HG03039 (cell line): ENCODE results near the gene YEATS4.

Source experiments
- ATAC-seq: cut with Tn5 transposase; IDR thresholded peaks from one replicate; pipeline ENCODE4 v1.9.1; 2021; ENCODE audit warnings: mild to moderate bottlenecking, moderate library complexity; ENCODE audit not compliant: unreplicated experiment

Gene YEATS4

DNA sequence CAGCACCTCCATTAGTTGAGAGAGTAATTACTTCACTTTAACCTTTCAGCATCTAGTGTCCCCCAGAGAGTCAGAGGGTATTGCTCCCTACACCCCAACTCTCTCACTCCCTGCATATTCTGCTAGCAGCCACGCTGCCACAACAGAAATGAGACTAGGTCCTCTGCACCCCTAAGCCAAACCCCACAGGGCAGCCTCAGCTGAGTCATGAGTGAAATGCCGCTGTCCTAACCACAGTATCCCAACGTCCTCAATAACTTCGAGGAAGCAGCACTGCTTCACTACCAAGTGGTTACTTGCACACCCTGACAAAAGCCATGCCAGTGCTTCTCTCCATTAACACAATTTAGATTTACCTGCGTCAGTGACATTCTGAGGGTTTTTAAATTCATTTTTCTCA lies 18.2 kb upstream of the YEATS4 start:
- ATAC-seq = no peak

DNA sequence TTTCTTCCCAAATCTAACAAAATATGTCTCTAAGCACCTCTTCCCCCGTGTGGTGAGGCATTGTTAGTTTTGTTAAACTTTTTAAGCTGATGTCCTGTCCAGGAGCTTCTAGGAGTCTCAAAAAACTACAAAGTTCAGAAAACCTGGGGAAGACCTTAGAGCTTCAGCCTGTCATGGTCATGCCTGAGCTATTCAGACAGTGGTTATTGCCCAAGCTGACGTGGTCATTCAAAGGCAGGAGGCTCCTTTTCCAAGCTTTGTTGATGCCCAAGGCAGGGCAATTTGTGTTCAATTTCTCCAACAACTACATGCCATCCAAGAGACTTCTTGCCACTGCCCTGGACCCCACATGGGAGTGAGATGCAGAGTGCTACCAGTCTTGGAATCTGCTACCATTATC lies 17.1 kb upstream of the YEATS4 start:
- no peak for ATAC-seq

GRCh38 chr12:69343357-69343756 lies 16.2 kb upstream of the YEATS4 start:
- ATAC-seq = no peak

GRCh38 chr12:69343885-69344612 lies 15.5 kb upstream of the YEATS4 start:
- ATAC-seq = no peak

GRCh38 chr12:69345077-69345476 lies 14.5 kb upstream of the YEATS4 start:
- ATAC-seq = no peak

- ATAC-seq = no peak
These were observed 13.8 kb upstream of the YEATS4 start for GRCh38 chr12:69345742-69346141.

DNA sequence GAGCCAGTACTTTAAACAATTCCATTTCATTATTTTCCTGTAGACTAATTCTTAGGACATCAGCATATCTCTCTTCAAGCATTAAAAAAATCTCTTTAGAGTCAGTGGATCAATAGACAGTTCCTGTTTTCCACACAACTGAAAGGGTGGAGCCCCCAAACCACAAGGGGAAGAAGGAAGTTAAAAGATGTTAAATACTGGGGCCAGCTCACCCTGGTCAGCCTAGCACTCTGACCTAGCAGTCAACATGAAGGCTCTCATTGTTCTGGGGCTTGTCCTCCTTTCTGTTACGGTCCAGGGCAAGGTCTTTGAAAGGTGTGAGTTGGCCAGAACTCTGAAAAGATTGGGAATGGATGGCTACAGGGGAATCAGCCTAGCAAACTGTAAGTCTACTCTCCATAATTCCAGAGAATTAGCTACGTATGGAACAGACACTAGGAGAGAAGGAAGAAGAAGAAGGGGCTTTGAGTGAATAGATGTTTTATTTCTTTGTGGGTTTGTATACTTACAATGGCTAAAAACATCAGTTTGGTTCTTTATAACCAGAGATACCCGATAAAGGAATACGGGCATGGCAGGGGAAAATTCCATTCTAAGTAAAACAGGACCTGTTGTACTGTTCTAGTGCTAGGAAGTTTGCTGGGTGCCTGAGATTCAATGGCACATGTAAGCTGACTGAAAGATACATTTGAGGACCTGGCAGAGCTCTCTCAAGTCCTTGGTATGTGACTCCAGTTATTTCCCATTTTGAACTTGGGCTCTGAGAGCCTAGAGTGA lies 11.2 kb upstream of the YEATS4 start, which contains the start of gene LYZ:
TSS of gene LYZ (plus strand) at position 220 of the 777 bp plus-strand sequence. CDS start at position 248, 28 bp downstream.
- no peak for ATAC-seq

DNA sequence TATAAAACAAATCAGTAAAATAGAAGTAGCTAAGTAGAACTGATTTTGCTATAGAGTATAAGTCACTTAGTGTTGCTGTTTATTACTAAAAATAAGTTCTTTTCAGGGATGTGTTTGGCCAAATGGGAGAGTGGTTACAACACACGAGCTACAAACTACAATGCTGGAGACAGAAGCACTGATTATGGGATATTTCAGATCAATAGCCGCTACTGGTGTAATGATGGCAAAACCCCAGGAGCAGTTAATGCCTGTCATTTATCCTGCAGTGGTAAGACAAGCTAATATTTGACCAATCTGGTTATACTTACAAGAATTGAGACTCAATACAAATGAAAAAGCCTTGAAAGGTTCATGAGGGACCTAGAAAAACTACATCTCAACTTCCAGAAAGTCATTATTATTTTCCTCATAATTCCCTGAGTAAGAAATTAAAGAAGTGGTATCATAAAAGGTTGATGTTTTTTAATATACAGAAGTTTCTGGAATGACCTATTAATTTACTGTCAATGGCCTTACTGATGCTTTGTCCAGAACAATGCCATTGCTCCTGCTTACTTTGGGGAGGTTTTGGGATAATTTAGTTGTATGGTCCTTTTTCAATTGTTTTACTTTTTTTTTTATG lies 9.4 kb upstream of the YEATS4 start:
- no peak for ATAC-seq

- ATAC-seq = no peak
These were observed 8.8 kb upstream of the YEATS4 start for GRCh38 chr12:69350777-69351176.

DNA sequence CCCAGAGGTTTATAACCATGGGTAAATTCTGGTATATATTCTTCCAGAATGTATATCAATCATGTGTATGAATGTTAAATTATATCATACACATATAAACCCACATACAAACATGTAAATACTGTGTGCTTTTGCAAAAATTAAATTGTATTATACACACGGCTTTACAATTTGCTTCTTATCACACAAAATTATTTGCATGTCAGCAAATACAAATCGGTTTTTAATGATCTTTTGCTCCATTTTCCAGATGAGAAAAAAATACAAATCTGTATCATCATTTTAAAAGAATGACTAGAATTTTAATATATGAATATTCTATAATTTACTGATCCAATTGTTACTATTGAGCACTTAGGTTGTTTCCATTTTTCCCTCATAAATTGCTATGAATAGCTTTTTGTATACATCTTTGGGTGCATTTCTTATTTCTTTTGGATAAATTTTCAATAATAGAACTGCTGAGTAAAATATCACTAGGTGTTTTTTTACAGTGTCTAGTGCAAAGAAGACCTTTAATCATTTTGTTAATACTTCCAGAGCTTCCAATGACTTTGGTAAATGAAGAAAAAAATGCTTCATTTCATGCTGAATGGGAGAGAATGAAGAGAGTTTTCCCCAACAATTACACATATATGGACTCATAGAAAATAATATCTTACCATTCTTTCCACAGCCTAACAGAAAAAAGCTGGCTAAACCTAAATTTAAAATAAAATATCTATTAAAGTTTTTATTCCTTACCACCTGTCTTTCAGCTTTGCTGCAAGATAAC lies 7.9 kb upstream of the YEATS4 start:
- no peak for ATAC-seq

DNA sequence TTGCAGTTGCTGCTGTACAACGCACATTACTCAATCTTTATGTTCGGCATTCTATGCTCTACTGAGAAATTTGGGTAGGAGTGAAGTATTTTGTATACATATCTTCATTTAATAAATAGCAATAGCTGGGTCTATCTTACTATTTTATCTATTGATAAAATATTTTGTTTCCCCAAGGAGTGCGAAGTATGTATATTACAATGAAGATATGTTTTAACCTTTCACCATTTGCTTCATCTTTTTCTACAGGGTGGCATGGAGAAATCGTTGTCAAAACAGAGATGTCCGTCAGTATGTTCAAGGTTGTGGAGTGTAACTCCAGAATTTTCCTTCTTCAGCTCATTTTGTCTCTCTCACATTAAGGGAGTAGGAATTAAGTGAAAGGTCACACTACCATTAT lies 6.6 kb upstream of the YEATS4 start:
- ATAC-seq = no peak

GRCh38 chr12:69354172-69354555 lies 5.4 kb upstream of the YEATS4 start:
- no peak for ATAC-seq

DNA sequence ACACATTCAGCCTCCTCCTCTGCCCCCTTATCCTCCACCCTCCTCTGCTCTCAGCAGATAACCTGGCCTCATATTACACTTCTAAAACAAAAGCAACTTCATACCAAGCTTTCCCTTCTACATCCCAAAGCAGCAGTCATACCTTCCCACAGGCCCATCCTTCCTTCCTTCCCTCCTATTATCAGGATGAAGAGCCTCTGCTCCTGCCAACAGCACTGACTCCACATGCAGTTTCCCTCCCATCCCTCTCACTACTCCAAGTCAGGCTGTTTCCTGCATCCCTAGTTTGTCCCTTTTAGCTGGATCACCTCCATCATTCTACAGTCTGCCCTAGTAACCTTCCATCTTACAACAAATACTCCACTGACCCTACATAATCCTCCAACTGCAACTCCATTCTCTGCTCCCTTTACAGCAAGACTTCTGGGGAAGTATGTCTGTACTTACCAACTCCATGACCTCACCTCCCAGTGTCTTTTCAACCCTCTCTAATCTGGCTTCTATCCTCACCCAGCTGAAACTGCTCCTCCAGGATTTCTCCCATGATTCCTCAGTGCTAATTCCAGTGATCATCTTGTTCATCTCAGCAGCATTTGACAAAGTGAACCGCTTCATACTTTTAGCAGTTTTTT lies 4.9 kb upstream of the YEATS4 start:
- no peak for ATAC-seq

DNA sequence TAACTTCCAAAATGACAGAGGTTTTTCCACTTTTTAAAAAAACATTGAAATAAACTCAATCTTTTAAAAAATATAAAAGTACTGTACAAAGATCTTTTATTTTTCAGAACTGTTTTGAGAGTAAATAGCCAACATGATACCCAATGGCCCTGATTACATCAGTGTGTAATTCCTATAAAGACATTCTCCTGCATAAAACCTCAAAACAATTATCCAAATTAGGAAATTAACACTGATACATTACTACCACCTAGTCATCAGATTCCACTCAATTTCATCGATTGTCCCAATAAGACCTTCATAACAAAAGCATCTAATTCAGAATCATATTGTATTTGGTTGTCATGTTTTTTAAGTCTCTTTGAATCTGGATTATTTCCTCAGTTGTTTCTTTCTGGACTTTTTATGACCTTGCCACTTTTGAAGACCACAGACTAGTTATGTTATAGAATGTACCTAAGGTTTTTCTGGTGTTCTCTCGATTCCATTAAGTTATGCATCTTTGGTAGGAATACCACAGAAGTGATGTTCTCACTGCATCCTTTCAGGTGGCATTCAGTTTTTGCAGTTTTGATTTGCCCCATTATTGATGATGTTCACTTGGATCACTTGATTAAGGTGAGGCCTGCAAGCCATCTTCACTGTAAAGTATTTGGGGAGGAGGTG lies 4.0 kb upstream of the YEATS4 start:
- ATAC-seq = no peak

DNA sequence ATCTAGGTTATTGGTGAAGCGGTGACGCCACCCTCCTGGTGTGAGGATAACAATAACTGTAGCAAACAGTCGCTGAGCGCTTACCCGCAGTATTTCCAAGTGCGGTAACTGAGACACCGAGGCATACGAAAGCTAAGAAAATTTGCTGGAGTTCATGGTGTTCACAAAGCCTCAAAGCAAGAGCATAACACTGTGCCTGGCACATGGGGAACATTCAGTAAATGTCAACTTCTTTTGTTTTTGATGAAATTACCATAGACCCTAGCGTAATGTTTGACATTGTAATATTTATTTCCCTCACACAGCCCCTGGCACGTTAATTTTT lies 767 bp downstream of the YEATS4 start:
- no peak for ATAC-seq

GRCh38 chr12:69366796-69367195 lies 7.3 kb downstream of the YEATS4 start:
- ATAC-seq = no peak

- ATAC-seq = no peak
These were observed 8.6 kb downstream of the YEATS4 start for GRCh38 chr12:69368171-69368570.

DNA sequence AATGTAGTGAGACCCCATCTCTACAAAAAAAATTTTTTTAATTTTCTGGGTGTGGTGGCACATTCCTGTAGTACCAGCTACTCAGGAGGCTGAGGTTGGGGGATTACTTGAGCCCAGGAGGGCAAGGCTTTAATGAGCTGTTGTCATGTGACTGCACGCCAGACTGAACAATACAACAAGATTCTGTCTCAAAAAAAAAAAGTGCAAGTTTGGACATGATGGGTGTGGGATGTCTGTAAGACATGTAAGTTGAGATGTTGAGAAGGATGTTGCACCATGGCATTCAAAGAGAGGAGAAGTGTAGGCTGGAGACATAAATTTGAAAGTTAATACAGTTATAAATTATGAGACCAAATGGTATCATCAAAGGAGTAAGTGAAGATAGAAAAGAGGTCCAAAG lies 23.5 kb downstream of the YEATS4 start:
- no peak for ATAC-seq

- no peak for ATAC-seq
These were observed 25.5 kb downstream of the YEATS4 start for GRCh38 chr12:69385038-69385437.

DNA sequence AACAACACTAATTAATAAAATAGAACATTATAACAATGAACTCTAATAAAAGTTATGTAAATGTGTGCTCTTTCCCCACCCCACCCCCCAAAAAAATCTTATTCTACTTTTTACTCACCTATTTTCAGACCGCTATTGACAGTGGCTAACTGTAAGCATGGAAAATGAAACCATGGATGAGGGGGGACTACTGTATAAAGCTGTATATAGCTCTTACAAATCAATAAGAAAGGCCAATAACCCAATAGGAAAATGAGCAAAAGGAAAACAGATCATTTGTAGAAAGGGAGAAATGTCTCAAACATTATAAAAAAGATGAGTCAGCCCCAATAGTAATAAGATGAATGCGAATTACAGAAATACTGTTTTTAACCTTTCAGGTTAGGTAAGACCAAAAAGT lies 27.4 kb downstream of the YEATS4 start:
- ATAC-seq = no peak
